ENCODE data around the gene FAM111A.

FAM111A gene

GRCh38 chr11:59180168-59180776 is 37.6 kb downstream of the FAM111A start:
- Histone ChIP-seq H3K27me3 (ENCODE audit: control insufficient read depth, insufficient read depth, low read length) (no peaks in the 10 kb centered on the region), H3K27ac (ENCODE audit: low read length) (no peak overlapping the region), H3K9me3 (ENCODE audit: control insufficient read depth, insufficient read depth, low read length) (no peaks in the 10 kb centered on the region), H3K36me3 (ENCODE audit: control insufficient read depth, insufficient read depth, low read length) (peaks cover 3% of the 10 kb centered on the region; the same call in 1 of the 2 replicates), H3K4me3 (ENCODE audit: low read length) (no peak overlapping the region), H3K4me1 (ENCODE audit: control insufficient read depth, insufficient read depth, low read length) (peaks cover 1% of the 10 kb centered on the region; the same call in 1 of the 2 replicates)
- WGBS (ENCODE audit: insufficient coverage, insufficient read length) = no CpG with 5 or more reads among the region's 2 CpGs
- no peak for DNase-seq (ENCODE audit: low read depth, low spot score)

- WGBS (ENCODE audit: insufficient coverage, insufficient read length) = no CpG with 5 or more reads among the region's 2 CpGs
- peaks cover 2% of the 10 kb centered on the region; the same call in 1 of the 2 replicates for H3K4me1 ChIP-seq (ENCODE audit: control insufficient read depth, insufficient read depth, low read length)
- no peak overlapping the region for H3K27ac ChIP-seq (ENCODE audit: low read length)
- no peak for DNase-seq (ENCODE audit: low read depth, low spot score)
- no peaks in the 10 kb centered on the region for H3K27me3 ChIP-seq (ENCODE audit: control insufficient read depth, insufficient read depth, low read length)
- H3K9me3 ChIP-seq (ENCODE audit: control insufficient read depth, insufficient read depth, low read length) = no peaks in the 10 kb centered on the region
- peaks cover 3% of the 10 kb centered on the region; the same call in 1 of the 2 replicates for H3K36me3 ChIP-seq (ENCODE audit: control insufficient read depth, insufficient read depth, low read length)
- no peak overlapping the region for H3K4me3 ChIP-seq (ENCODE audit: low read length)
Measured at GRCh38 chr11:59180907-59181306, 38.3 kb downstream of the FAM111A start.

- H3K27ac ChIP-seq (ENCODE audit: low read length) = no peak overlapping the region
- peaks cover 3% of the 10 kb centered on the region; the same call in 1 of the 2 replicates for H3K36me3 ChIP-seq (ENCODE audit: control insufficient read depth, insufficient read depth, low read length)
- H3K4me3 ChIP-seq (ENCODE audit: low read length) = no peak overlapping the region
- WGBS (ENCODE audit: insufficient coverage, insufficient read length) = no CpG with 5 or more reads among the region's 33 CpGs
- H3K4me1 ChIP-seq (ENCODE audit: control insufficient read depth, insufficient read depth, low read length) = peaks cover 3% of the 10 kb centered on the region; the same call in 1 of the 2 replicates
- H3K9me3 ChIP-seq (ENCODE audit: control insufficient read depth, insufficient read depth, low read length) = no peaks in the 10 kb centered on the region
- no peaks in the 10 kb centered on the region for H3K27me3 ChIP-seq (ENCODE audit: control insufficient read depth, insufficient read depth, low read length)
- DNase-seq (ENCODE audit: low read depth, low spot score) = no peak
Measured at GRCh38 chr11:59181746-59182456, 39.2 kb downstream of the FAM111A start.

GRCh38 chr11:59182457-59183151 is 39.9 kb downstream of the FAM111A start:
- no peaks in the 10 kb centered on the region for H3K9me3 ChIP-seq (ENCODE audit: control insufficient read depth, insufficient read depth, low read length)

GRCh38 chr11:59183771-59184170 is 41.1 kb downstream of the FAM111A start:
- no peak for DNase-seq (ENCODE audit: low read depth, low spot score)
- Histone ChIP-seq H3K27me3 (ENCODE audit: control insufficient read depth, insufficient read depth, low read length) (no peaks in the 10 kb centered on the region), H3K36me3 (ENCODE audit: control insufficient read depth, insufficient read depth, low read length) (peaks cover 3% of the 10 kb centered on the region; the same call in 1 of the 2 replicates), H3K4me3 (ENCODE audit: low read length) (no peak overlapping the region), H3K4me1 (ENCODE audit: control insufficient read depth, insufficient read depth, low read length) (0 out of 2 replicates have a peak, but pooled peaks cover 3% of the 10 kb centered on the region), H3K27ac (ENCODE audit: low read length) (no peak overlapping the region), H3K9me3 (ENCODE audit: control insufficient read depth, insufficient read depth, low read length) (no peaks in the 10 kb centered on the region)
- no CpG with 5 or more reads among the region's 1 CpG for WGBS (ENCODE audit: insufficient coverage, insufficient read length)

More at GRCh38 chr11:59182457-59183151, 39.9 kb downstream of the FAM111A start:
- H3K4me1 ChIP-seq (ENCODE audit: control insufficient read depth, insufficient read depth, low read length) = 0 out of 2 replicates have a peak, but pooled peaks cover 3% of the 10 kb centered on the region
- WGBS (ENCODE audit: insufficient coverage, insufficient read length) = no CpG with 5 or more reads among the region's 4 CpGs
- no peak for DNase-seq (ENCODE audit: low read depth, low spot score)
- no peak overlapping the region for H3K4me3 ChIP-seq (ENCODE audit: low read length)
- H3K27me3 ChIP-seq (ENCODE audit: control insufficient read depth, insufficient read depth, low read length) = no peaks in the 10 kb centered on the region
- peaks cover 3% of the 10 kb centered on the region; the same call in 1 of the 2 replicates for H3K36me3 ChIP-seq (ENCODE audit: control insufficient read depth, insufficient read depth, low read length)
- no peak overlapping the region for H3K27ac ChIP-seq (ENCODE audit: low read length)

- H3K9me3 ChIP-seq (ENCODE audit: control insufficient read depth, insufficient read depth, low read length) = no peaks in the 10 kb centered on the region
- H3K4me1 ChIP-seq (ENCODE audit: control insufficient read depth, insufficient read depth, low read length) = 0 out of 2 replicates have a peak, but pooled peaks cover 3% of the 10 kb centered on the region
- whole genome bisulfite sequencing (ENCODE audit: insufficient coverage, insufficient read length) = no CpG with 5 or more reads among the region's 9 CpGs
- H3K36me3 ChIP-seq (ENCODE audit: control insufficient read depth, insufficient read depth, low read length) = peaks cover 3% of the 10 kb centered on the region; the same call in 1 of the 2 replicates
- no peak for DNase-seq (ENCODE audit: low read depth, low spot score)
- H3K27ac ChIP-seq (ENCODE audit: low read length) = no peak overlapping the region
- no peak overlapping the region for H3K4me3 ChIP-seq (ENCODE audit: low read length)
- H3K27me3 ChIP-seq (ENCODE audit: control insufficient read depth, insufficient read depth, low read length) = no peaks in the 10 kb centered on the region
Measured at GRCh38 chr11:59184691-59185339, 42.2 kb downstream of the FAM111A start.

GRCh38 chr11:59185386-59185945 is 42.8 kb downstream of the FAM111A start:
- DNase-seq (ENCODE audit: low read depth, low spot score) = no peak
- no CpG with 5 or more reads among the region's 5 CpGs for WGBS (ENCODE audit: insufficient coverage, insufficient read length)
- 0 out of 2 replicates have a peak, but pooled peaks cover 3% of the 10 kb centered on the region for H3K4me1 ChIP-seq (ENCODE audit: control insufficient read depth, insufficient read depth, low read length)
- no peaks in the 10 kb centered on the region for H3K9me3 ChIP-seq (ENCODE audit: control insufficient read depth, insufficient read depth, low read length)
- no peaks in the 10 kb centered on the region for H3K27me3 ChIP-seq (ENCODE audit: control insufficient read depth, insufficient read depth, low read length)
- no peak overlapping the region for H3K27ac ChIP-seq (ENCODE audit: low read length)
- peaks cover 3% of the 10 kb centered on the region; the same call in 1 of the 2 replicates for H3K36me3 ChIP-seq (ENCODE audit: control insufficient read depth, insufficient read depth, low read length)
- no peak overlapping the region for H3K4me3 ChIP-seq (ENCODE audit: low read length)

- no peaks in the 10 kb centered on the region for H3K9me3 ChIP-seq (ENCODE audit: control insufficient read depth, insufficient read depth, low read length)
- no peak for DNase-seq (ENCODE audit: low read depth, low spot score)
- peaks cover 3% of the 10 kb centered on the region; the same call in 1 of the 2 replicates for H3K36me3 ChIP-seq (ENCODE audit: control insufficient read depth, insufficient read depth, low read length)
- H3K27me3 ChIP-seq (ENCODE audit: control insufficient read depth, insufficient read depth, low read length) = no peaks in the 10 kb centered on the region
- 0 out of 2 replicates have a peak, but pooled peaks cover 3% of the 10 kb centered on the region for H3K4me1 ChIP-seq (ENCODE audit: control insufficient read depth, insufficient read depth, low read length)
- no peak overlapping the region for H3K27ac ChIP-seq (ENCODE audit: low read length)
- no peak overlapping the region for H3K4me3 ChIP-seq (ENCODE audit: low read length)
- no CpG with 5 or more reads among the region's 5 CpGs for WGBS (ENCODE audit: insufficient coverage, insufficient read length)
Measured at GRCh38 chr11:59186130-59186594, 43.5 kb downstream of the FAM111A start.

GRCh38 chr11:59187035-59187434 is 44.4 kb downstream of the FAM111A start:
- H3K27me3 ChIP-seq (ENCODE audit: control insufficient read depth, insufficient read depth, low read length) = no peaks in the 10 kb centered on the region
- 0 out of 2 replicates have a peak, but pooled peaks cover 3% of the 10 kb centered on the region for H3K4me1 ChIP-seq (ENCODE audit: control insufficient read depth, insufficient read depth, low read length)
- peaks cover 2% of the 10 kb centered on the region; the same call in 1 of the 2 replicates for H3K36me3 ChIP-seq (ENCODE audit: control insufficient read depth, insufficient read depth, low read length)
- WGBS (ENCODE audit: insufficient coverage, insufficient read length) = no CpG with 5 or more reads among the region's 3 CpGs
- no peak for DNase-seq (ENCODE audit: low read depth, low spot score)
- no peaks in the 10 kb centered on the region for H3K9me3 ChIP-seq (ENCODE audit: control insufficient read depth, insufficient read depth, low read length)
- no peak overlapping the region for H3K27ac ChIP-seq (ENCODE audit: low read length)
- no peak overlapping the region for H3K4me3 ChIP-seq (ENCODE audit: low read length)

All from iPS DF 6.9 (cell line).